Left lung (tissue), 10 donors: ENCODE measurements around the gene SECTM1. TPM values are rescaled to one million over a fixed set of nuclear protein-coding genes. Genes with fewer than 3 reads are reported as not detected.

Experiments used
- ATAC-seq: fragments of 200-7000 bp; cut with Tn5 transposase; one replicate; pipeline ENCODE4 v1.9.1; 2020; ENCODE audit warnings: moderate library complexity
- DNase-seq, 4 donors: peaks; one replicate each; pipeline ENCODE4 v3.0.0-alpha.2; 2013 to 2020
- H3K27ac ChIP-seq, 2 donors: fragments of 200-600 bp; sonication (generic) in 1 of 2; one replicate each; pipeline versions ENCODE4 v1.5.0 to v1.8.0; 2020 to 2021
- H3K27me3 ChIP-seq, 2 donors: fragments of 200-600 bp; sonication (generic) in 1 of 2; one replicate each; pipeline versions ENCODE4 v1.5.0 to v1.8.0; 2020 to 2021
- H3K36me3 ChIP-seq, 2 donors: fragments of 200-600 bp; sonication (generic) in 1 of 2; one replicate each; pipeline versions ENCODE4 v1.5.0 to v1.8.0; 2020 to 2021
- H3K4me1 ChIP-seq, 2 donors: fragments of 200-600 bp; one replicate each; pipeline ENCODE4 v1.8.0; 2021
- H3K4me3 ChIP-seq, 2 donors: fragments of 200-600 bp; sonication (generic) in 1 of 2; one replicate each; pipeline versions ENCODE4 v1.5.0 to v1.8.0; 2020 to 2021; ENCODE audit warnings: mild to moderate bottlenecking in 1 of 2
- H3K9me3 ChIP-seq, 2 donors: fragments of 200-600 bp; sonication (generic) in 1 of 2; one replicate each; pipeline versions ENCODE4 v1.5.0 to v1.8.0; 2020 to 2021
- CTCF ChIP-seq, 2 donors: fragments of 200-600 bp; sonication (generic) in 1 of 2; IDR thresholded peaks; one replicate each; pipeline versions ENCODE4 v1.5.0 to v1.8.0; 2021; ENCODE audit warnings: antibody characterized with exemption in 2 of 2
- intact Hi-C, 2 donors: fragments of 100-400 bp; cut with DNase I; formaldehyde crosslinking; loops; one replicate each; pipeline versions ENCODE4 v1.11.2 to v1.14.2; 2022
- polyA plus RNA-seq, 6 donors: library from polyadenylated mRNA; unstranded; fragments of 120-200 nt; gene quantifications; one replicate each; pipeline ENCODE4 v1.2.1, GENCODE V29; 2013; ENCODE audit not compliant: insufficient read length in 6 of 6
- total RNA-seq, 2 donors: library from RNA; stranded (reverse); fragmentation: NEBNext Ultra II Directional; extraction: Animal tissue kit (Norgen Biotek cat#: 25700); gene quantifications; one replicate each; pipeline ENCODE4 v1.2.1, GENCODE V29; 2021
- donor health status: DM: no; HTN: yes; CAD: no.
- donor health status: DM: no; HTN: no; CAD: no.

Gene SECTM1
- total and polyA plus RNA-seq, 8 donors: 1.9 to 36.8 (median 2.7) TPM

GRCh38 chr17:82282239-82283207 lies 51.0 kb downstream of the SECTM1 start:
- no peak for TF ChIP-seq CTCF (IDR thresholded peaks at IDR 0.05)
- DNase-seq (peak in 1 of 4 donors; percentile 49), ATAC-seq (no peak)
- no peak overlapping the region for H3K27ac ChIP-seq
- no peak overlapping the region for H3K4me3 ChIP-seq
- H3K9me3 ChIP-seq: no peaks in the 10 kb centered on the region
- no peaks in the 10 kb centered on the region for H3K27me3 ChIP-seq
- H3K36me3 ChIP-seq: no peaks in the 10 kb centered on the region
- peaks cover 0 to 43% of the 10 kb centered on the region in 2 donors for H3K4me1 ChIP-seq
- intact Hi-C loops: no loop called here

- Histone ChIP-seq H3K36me3 (no peaks in the 10 kb centered on the region), H3K4me1 (peaks cover 0 to 36% of the 10 kb centered on the region in 2 donors), H3K27ac (no peak overlapping the region), H3K4me3 (no peak overlapping the region), H3K9me3 (no peaks in the 10 kb centered on the region), H3K27me3 (no peaks in the 10 kb centered on the region)
- no peak for TF ChIP-seq CTCF (IDR thresholded peaks at IDR 0.05)
- ATAC-seq: peak; percentile 92
- intact Hi-C loops: no loop called here
- peak in 2 of 4 donors; percentile 69 to 84 for DNase-seq
These were observed 51.9 kb downstream of the SECTM1 start for GRCh38 chr17:82281502-82282238.

- Histone ChIP-seq H3K4me3 (no peak overlapping the region), H3K4me1 (peaks cover 0 to 36% of the 10 kb centered on the region in 2 donors), H3K9me3 (no peaks in the 10 kb centered on the region), H3K27ac (no peak overlapping the region), H3K36me3 (no peaks in the 10 kb centered on the region), H3K27me3 (no peaks in the 10 kb centered on the region)
- no peak for TF ChIP-seq CTCF (IDR thresholded peaks at IDR 0.05)
- intact Hi-C loops: no loop called here
- ATAC-seq (no peak), DNase-seq (no peak)
These were observed 52.5 kb downstream of the SECTM1 start for GRCh38 chr17:82281076-82281475.

GRCh38 chr17:82280537-82280936 lies 53.0 kb downstream of the SECTM1 start:
- no peaks in the 10 kb centered on the region for H3K36me3 ChIP-seq
- H3K27me3 ChIP-seq: no peaks in the 10 kb centered on the region
- DNase-seq (no peak), ATAC-seq (no peak)
- no peak overlapping the region for H3K4me3 ChIP-seq
- intact Hi-C loops: no loop called here
- H3K4me1 ChIP-seq: peaks cover 0 to 36% of the 10 kb centered on the region in 2 donors
- H3K27ac ChIP-seq: no peak overlapping the region
- no peaks in the 10 kb centered on the region for H3K9me3 ChIP-seq
- TF ChIP-seq CTCF (IDR thresholded peaks at IDR 0.05): no peak
